NK-92 (cell line): ENCODE results near the gene PIGK.
"Not testable (repeated sequence)": the region's sequence is repeated elsewhere in the genome, so short reads cannot be mapped to it uniquely, and the experiment has no call there.

Source experiments
- DNase-seq: peaks from one replicate; lab custom pipeline; 2025; ENCODE audit not compliant: unreplicated experiment; lab: John Stamatoyannopoulos, UW

The PIGK gene

GRCh38 chr1:77197351-77197750, 21.9 kb downstream of the PIGK start:
- no peak for DNase-seq

- DNase-seq, result no peak
These were observed 25.3 kb downstream of the PIGK start for GRCh38 chr1:77193951-77194350.

- DNase-seq, result no peak
These were observed 30.5 kb downstream of the PIGK start for GRCh38 chr1:77188770-77189169.

GRCh38 chr1:77186907-77187306, 32.3 kb downstream of the PIGK start:
- not testable (repeated sequence) for DNase-seq

GRCh38 chr1:77182083-77182482, 37.1 kb downstream of the PIGK start:
- no peak for DNase-seq

- no peak for DNase-seq
These were observed 39.6 kb downstream of the PIGK start for GRCh38 chr1:77179632-77180031.

GRCh38 chr1:77175230-77175844, 43.9 kb downstream of the PIGK start:
- no peak for DNase-seq

GRCh38 chr1:77170687-77171086, 48.5 kb downstream of the PIGK start:
- DNase-seq, result no peak

GRCh38 chr1:77168358-77168757, 50.9 kb downstream of the PIGK start:
- DNase-seq, result no peak

GRCh38 chr1:77164434-77164944, 54.7 kb downstream of the PIGK start:
- DNase-seq, result no peak

- DNase-seq, result not testable (repeated sequence)
These were observed 59.5 kb downstream of the PIGK start for GRCh38 chr1:77159706-77160105.

- DNase-seq, result no peak
These were observed 63.0 kb downstream of the PIGK start for GRCh38 chr1:77156214-77156613.

- DNase-seq, result no peak
These were observed 73.0 kb downstream of the PIGK start for GRCh38 chr1:77146270-77146669.

GRCh38 chr1:77143529-77144121, 75.6 kb downstream of the PIGK start:
- DNase-seq, result no peak

GRCh38 chr1:77139389-77139788, 79.8 kb downstream of the PIGK start:
- no peak for DNase-seq

GRCh38 chr1:77134359-77134758, 84.9 kb downstream of the PIGK start:
- DNase-seq, result no peak

GRCh38 chr1:77133731-77134358, 85.4 kb downstream of the PIGK start:
- DNase-seq, result no peak

GRCh38 chr1:77126307-77126706, 92.9 kb downstream of the PIGK start:
- DNase-seq, result no peak

- DNase-seq, result no peak
These were observed 97.7 kb downstream of the PIGK start for GRCh38 chr1:77121503-77121902.

GRCh38 chr1:77120950-77121349, 98.3 kb downstream of the PIGK start:
- DNase-seq, result no peak

GRCh38 chr1:77118712-77119111, 100.5 kb downstream of the PIGK start:
- no peak for DNase-seq

- DNase-seq, result no peak
These were observed 114.6 kb downstream of the PIGK start for GRCh38 chr1:77104672-77105071.
